Upper lobe of right lung (tissue), 1 donor: Measurements from ENCODE around the gene BTC. TPM values are rescaled to one million over a fixed set of nuclear protein-coding genes. Genes with fewer than 3 reads are reported as not detected.

Experiments used
- ATAC-seq: fragments of 200-7000 bp; cut with Tn5 transposase; one replicate; pipeline ENCODE4 v1.9.1; 2020; ENCODE audit warnings: mild to moderate bottlenecking, moderate library complexity
- DNase-seq: peaks from one replicate; pipeline ENCODE4 v3.0.0-alpha.2; 2020
- H3K27ac ChIP-seq: fragments of 200-600 bp; one replicate; pipeline ENCODE4 v1.8.0; 2022
- H3K27me3 ChIP-seq: fragments of 200-600 bp; one replicate; pipeline ENCODE4 v1.8.0; 2022; ENCODE audit warnings: mild to moderate bottlenecking
- H3K36me3 ChIP-seq: fragments of 200-600 bp; one replicate; pipeline ENCODE4 v1.8.0; 2022
- H3K4me1 ChIP-seq: fragments of 200-600 bp; one replicate; pipeline ENCODE4 v1.8.0; 2022
- H3K4me3 ChIP-seq: fragments of 200-600 bp; one replicate; pipeline ENCODE4 v1.8.0; 2022; ENCODE audit warnings: mild to moderate bottlenecking
- H3K9me3 ChIP-seq: fragments of 200-600 bp; one replicate; pipeline ENCODE4 v1.8.0; 2022
- CTCF ChIP-seq: fragments of 200-600 bp; IDR thresholded peaks from one replicate; pipeline ENCODE4 v1.8.0; 2022; ENCODE audit warnings: antibody characterized with exemption
- intact Hi-C: fragments of 100-400 bp; cut with DNase I; formaldehyde crosslinking; loops from one replicate; pipeline ENCODE4 v1.11.0; 2022
- total RNA-seq: library from RNA; stranded (reverse); fragmentation: NEBNext Ultra II Directional; extraction: Animal tissue kit (Norgen Biotek cat#: 25700); gene quantifications from one replicate; pipeline ENCODE4 v1.2.1, GENCODE V29; 2021
- donor health status: DM: no; HTN: yes; CAD: no; lungs with severe emphysema.

Gene BTC
- total RNA-seq, 1 donor from 2014 or later: 3.4 TPM

- intact Hi-C loops: no loop called here
- no peak for TF ChIP-seq CTCF
- no peak for ATAC-seq
These were observed 52.1 kb downstream of the BTC start for GRCh38 chr4:74742185-74742584.

DNA sequence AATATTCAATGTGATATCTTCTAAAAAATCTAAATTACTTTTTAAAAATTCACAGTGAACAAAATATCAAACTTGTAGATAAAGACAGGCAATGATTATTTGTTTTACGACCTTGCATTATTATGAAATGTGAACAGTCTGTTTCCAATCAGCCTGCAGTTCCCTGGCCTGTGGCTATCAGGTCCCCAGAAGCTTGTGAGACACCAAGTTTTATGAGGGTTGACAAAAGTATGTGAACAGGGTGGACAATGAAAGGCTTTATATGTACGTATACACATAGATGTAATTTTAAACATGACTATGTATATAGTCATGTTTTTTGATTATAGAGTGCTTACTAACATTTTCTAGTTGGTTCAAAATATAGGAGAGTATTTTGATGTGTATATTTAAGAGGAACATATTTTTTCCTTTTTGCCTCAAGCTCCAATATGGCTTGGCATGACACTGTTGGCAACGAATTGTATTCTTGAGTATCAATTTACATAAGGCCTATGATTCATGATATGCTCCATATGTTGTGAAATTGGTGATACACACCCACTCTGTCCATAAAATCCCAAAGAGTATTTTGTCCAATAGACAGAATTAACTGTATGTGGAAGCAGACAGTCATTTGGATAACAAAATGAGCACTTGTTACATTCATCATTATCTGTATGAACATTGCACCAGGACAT lies 55.7 kb downstream of the BTC start:
- no peak for ATAC-seq
- H3K27ac ChIP-seq: no peak overlapping the region
- H3K9me3 ChIP-seq: no peaks in the 10 kb centered on the region
- DNase-seq: no peak
- TF ChIP-seq CTCF: no peak
- H3K4me3 ChIP-seq: no peak overlapping the region
- no peaks in the 10 kb centered on the region for H3K36me3 ChIP-seq
- intact Hi-C loops: no loop called here
- no peaks in the 10 kb centered on the region for H3K4me1 ChIP-seq
- H3K27me3 ChIP-seq: no peaks in the 10 kb centered on the region

More at GRCh38 chr4:74742185-74742584, 52.1 kb downstream of the BTC start:
- no peaks in the 10 kb centered on the region for H3K36me3 ChIP-seq
- no peak overlapping the region for H3K4me3 ChIP-seq
- no peaks in the 10 kb centered on the region for H3K27me3 ChIP-seq
- no peaks in the 10 kb centered on the region for H3K9me3 ChIP-seq
- H3K27ac ChIP-seq: no peak overlapping the region
- no peak for DNase-seq
- H3K4me1 ChIP-seq: no peaks in the 10 kb centered on the region

DNA sequence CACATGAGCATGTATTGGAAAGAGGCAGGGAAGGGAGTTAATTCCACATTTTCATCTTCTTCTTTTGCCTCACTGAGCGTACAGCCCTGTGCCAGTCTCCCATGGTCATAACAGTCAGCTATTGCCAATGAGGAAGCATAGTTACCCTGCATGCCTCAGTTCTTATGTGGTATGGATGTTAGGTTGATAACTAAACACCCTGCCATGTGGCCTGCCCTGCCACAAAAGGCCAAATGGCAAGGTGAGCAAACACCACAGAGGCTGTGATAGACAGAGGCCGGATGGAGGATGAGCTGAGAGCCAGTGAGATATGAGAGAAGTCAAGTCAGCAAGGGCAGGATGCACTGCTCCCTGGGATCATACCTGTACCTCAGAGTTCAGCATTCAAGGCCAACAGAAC lies 59.3 kb downstream of the BTC start:
- intact Hi-C loops: loop anchor here (5.0 kb wide), 1 partner anchor 138 kb away; no protein-coding TSS in a partner anchor
- no peak for ATAC-seq
- H3K4me1 ChIP-seq: no peaks in the 10 kb centered on the region
- no peaks in the 10 kb centered on the region for H3K36me3 ChIP-seq
- H3K4me3 ChIP-seq: no peak overlapping the region
- no peaks in the 10 kb centered on the region for H3K27me3 ChIP-seq
- DNase-seq: no peak
- H3K9me3 ChIP-seq: no peaks in the 10 kb centered on the region
- no peak overlapping the region for H3K27ac ChIP-seq
- TF ChIP-seq CTCF: no peak

GRCh38 chr4:74733756-74734155 lies 60.6 kb downstream of the BTC start:
- H3K27ac ChIP-seq: no peak overlapping the region
- no peak for DNase-seq
- no peak overlapping the region for H3K4me3 ChIP-seq
- no peaks in the 10 kb centered on the region for H3K36me3 ChIP-seq
- H3K9me3 ChIP-seq: no peaks in the 10 kb centered on the region
- ATAC-seq: no peak
- intact Hi-C loops: loop anchor here (5.0 kb wide), 1 partner anchor 136 kb away; no protein-coding TSS in a partner anchor
- no peaks in the 10 kb centered on the region for H3K4me1 ChIP-seq
- TF ChIP-seq CTCF: no peak
- H3K27me3 ChIP-seq: no peaks in the 10 kb centered on the region

DNA sequence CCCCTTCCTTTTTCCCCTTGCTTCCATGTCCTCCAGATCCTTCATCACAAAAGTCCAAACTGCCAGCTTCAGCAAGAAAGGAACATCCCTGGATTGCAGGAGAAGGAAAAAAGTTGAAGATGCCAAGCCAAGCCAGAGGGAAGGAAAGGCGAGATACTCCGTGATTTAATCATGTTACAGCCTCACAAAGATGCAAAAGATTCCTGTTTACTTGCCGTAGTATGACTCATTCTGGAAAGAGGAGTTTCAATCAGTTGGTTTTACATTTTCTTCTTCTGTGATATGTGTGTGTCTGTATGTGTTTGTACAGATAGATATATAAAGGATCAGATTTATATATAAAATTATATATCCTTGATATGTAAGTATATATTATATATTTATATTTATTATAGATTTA lies 69.3 kb downstream of the BTC start:
- Histone ChIP-seq H3K4me1 (no peaks in the 10 kb centered on the region), H3K9me3 (no peaks in the 10 kb centered on the region), H3K27ac (no peak overlapping the region), H3K27me3 (peaks cover 5% of the 10 kb centered on the region), H3K36me3 (no peaks in the 10 kb centered on the region), H3K4me3 (no peak overlapping the region)
- no peak for ATAC-seq
- no peak for TF ChIP-seq CTCF
- intact Hi-C loops: no loop called here
- DNase-seq: no peak

DNA sequence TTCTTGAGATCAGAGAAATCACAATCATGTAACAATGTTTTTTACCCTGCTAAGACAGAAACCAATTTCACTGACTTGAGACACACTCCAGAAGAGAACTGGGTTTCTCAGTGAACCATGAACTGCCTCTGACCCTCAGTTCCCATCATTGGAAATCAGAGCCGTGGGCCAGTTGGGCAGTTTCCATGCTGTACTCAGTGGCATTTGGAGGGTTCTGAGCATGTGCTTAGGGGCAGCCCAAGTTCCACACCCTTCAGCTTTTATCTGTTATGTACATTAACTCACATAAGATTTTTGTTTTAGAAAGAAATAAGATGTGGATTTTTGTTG lies 77.9 kb downstream of the BTC start:
- DNase-seq: no peak
- Histone ChIP-seq H3K27ac (no peak overlapping the region), H3K27me3 (no peaks in the 10 kb centered on the region), H3K36me3 (no peaks in the 10 kb centered on the region), H3K4me3 (no peak overlapping the region), H3K9me3 (no peaks in the 10 kb centered on the region), H3K4me1 (no peaks in the 10 kb centered on the region)
- ATAC-seq: no peak
- no peak for TF ChIP-seq CTCF
- intact Hi-C loops: no loop called here
